ENCODE measurements around the gene PCDHAC1.
"Not testable (repeated sequence)": the region's sequence is repeated elsewhere in the genome, so short reads cannot be mapped to it uniquely, and the experiment has no call there.

PCDHAC1 gene

GRCh38 chr5:140925806-140926442, at the start of gene PCDHAC1:
Gene PCDHAC1 (plus strand): TSS chr5:140926299. CDS start chr5:140926893, 594 bp downstream.
- DNase-seq (ENCODE audit: low spot score): no peak

- DNase-seq (ENCODE audit: low spot score): not testable (repeated sequence)
Measured at GRCh38 chr5:140876541-140877261, 49.4 kb upstream of the PCDHAC1 start.

- no peak for DNase-seq (ENCODE audit: low spot score)
Measured at GRCh38 chr5:140877262-140877581, 48.9 kb upstream of the PCDHAC1 start.

GRCh38 chr5:140881889-140882590, 44.1 kb upstream of the PCDHAC1 start, which contains the start of gene PCDHA13:
Gene PCDHA13 (plus strand): TSS chr5:140882124. CDS start chr5:140882269, 145 bp downstream.
- peak; percentile 23 for DNase-seq (ENCODE audit: low spot score)

GRCh38 chr5:140882591-140882899, 43.6 kb upstream of the PCDHAC1 start:
- peak; percentile 4 for DNase-seq (ENCODE audit: low spot score)

GRCh38 chr5:140883373-140883772, 42.7 kb upstream of the PCDHAC1 start:
- DNase-seq (ENCODE audit: low spot score): no peak

GRCh38 chr5:140883927-140884697, 42.0 kb upstream of the PCDHAC1 start:
- DNase-seq (ENCODE audit: low spot score): no peak

GRCh38 chr5:140916325-140916724, 9.8 kb upstream of the PCDHAC1 start:
- no peak for DNase-seq (ENCODE audit: low spot score)

- DNase-seq (ENCODE audit: low spot score): no peak
Measured at GRCh38 chr5:140923601-140924000, 2.5 kb upstream of the PCDHAC1 start.

GRCh38 chr5:140926443-140927227, 536 bp downstream of the PCDHAC1 start:
- peak; percentile 69 for DNase-seq (ENCODE audit: low spot score)

- DNase-seq (ENCODE audit: low spot score): no peak
Measured at GRCh38 chr5:140927228-140927573, 1.1 kb downstream of the PCDHAC1 start.

- no peak for DNase-seq (ENCODE audit: low spot score)
Measured at GRCh38 chr5:140934964-140935606, 9.0 kb downstream of the PCDHAC1 start.

GRCh38 chr5:140946578-140946977, 20.5 kb downstream of the PCDHAC1 start:
- DNase-seq (ENCODE audit: low spot score): no peak

- DNase-seq (ENCODE audit: low spot score): no peak
Measured at GRCh38 chr5:140951636-140952035, 25.5 kb downstream of the PCDHAC1 start.

GRCh38 chr5:140953234-140953633, 27.1 kb downstream of the PCDHAC1 start:
- no peak for DNase-seq (ENCODE audit: low spot score)

- no peak for DNase-seq (ENCODE audit: low spot score)
Measured at GRCh38 chr5:140962190-140962589, 36.1 kb downstream of the PCDHAC1 start.

- DNase-seq (ENCODE audit: low spot score): no peak
Measured at GRCh38 chr5:140964356-140964755, 38.3 kb downstream of the PCDHAC1 start.

GRCh38 chr5:140965905-140966292, 39.8 kb downstream of the PCDHAC1 start:
- DNase-seq (ENCODE audit: low spot score): no peak

- DNase-seq (ENCODE audit: low spot score): peak; percentile 82
Measured at GRCh38 chr5:140966293-140967225, 40.5 kb downstream of the PCDHAC1 start, which contains the start of gene PCDHAC2. Gene PCDHAC2 (plus strand): TSS chr5:140966476. CDS start chr5:140966767, 291 bp downstream.

All from putamen (tissue), 1 donor.